NT2/D1 (cell line): Measurements from ENCODE around the gene HOXA4.

Experiments used
- DNase-seq: peaks from one replicate; pipeline ENCODE4 v3.0.0-alpha.2; 2011; ENCODE audit warnings: low read depth, low spot score
- H3K27me3 ChIP-seq: 2 replicates; pipeline ENCODE4 v1.6.0; 2011; ENCODE audit warnings: mild to moderate bottlenecking; ENCODE audit not compliant: insufficient read length, insufficient read depth
- H3K36me3 ChIP-seq: 2 replicates; pipeline ENCODE4 v1.6.1; 2011; ENCODE audit warnings: mild to moderate bottlenecking, low read length, mixed read lengths; ENCODE audit not compliant: insufficient read depth, insufficient read length
- H3K4me1 ChIP-seq: 2 replicates; pipeline ENCODE4 v1.5.1; 2011; ENCODE audit not compliant: insufficient read depth, insufficient read length
- H3K4me3 ChIP-seq: 2 replicates; pipeline ENCODE4 v1.5.1; 2011; ENCODE audit warnings: low read depth; ENCODE audit not compliant: insufficient read length
- H3K9ac ChIP-seq: 2 replicates; pipeline ENCODE4 v1.6.0; 2011; ENCODE audit warnings: low read depth; ENCODE audit not compliant: insufficient read length
- H3K9me3 ChIP-seq: 2 replicates; pipeline ENCODE4 v1.5.1; 2011; ENCODE audit warnings: mild to moderate bottlenecking, low read length; ENCODE audit not compliant: insufficient read depth
- SUZ12 ChIP-seq: IDR thresholded peaks from 2 replicates; pipeline ENCODE4 v1.6.1; 2011; ENCODE audit not compliant: insufficient read length, insufficient read depth; ENCODE audit errors: extremely low read depth
- YY1 ChIP-seq: IDR thresholded peaks from 2 replicates; pipeline ENCODE4 v1.6.1; 2011; ENCODE audit not compliant: insufficient read length, insufficient read depth
- ZNF274 ChIP-seq: IDR thresholded peaks from 2 replicates; pipeline ENCODE4 v1.6.1; 2011; ENCODE audit warnings: mild to moderate bottlenecking, low read depth, low read length

HOXA4 gene

GRCh38 chr7:27171637-27172314 lies 41.2 kb upstream of the HOXA4 start:
- TF ChIP-seq ZNF274 (no peak), SUZ12 (peak; percentile 97), YY1 (no peak)
- Histone ChIP-seq H3K36me3 (no peaks in the 10 kb centered on the region), H3K27me3 (peaks cover 100% of the 10 kb centered on the region), H3K9me3 (no peaks in the 10 kb centered on the region), H3K4me3 (no peak overlapping the region), H3K4me1 (peaks cover 17% of the 10 kb centered on the region), H3K9ac (no peak overlapping the region)
- no peak for DNase-seq

GRCh38 chr7:27171325-27171636 lies 40.7 kb upstream of the HOXA4 start:
- no peaks in the 10 kb centered on the region for H3K9me3 ChIP-seq
- TF ChIP-seq YY1 = no peak
- TF ChIP-seq SUZ12 = no peak
- no peak for TF ChIP-seq ZNF274
- no peak for DNase-seq
- H3K4me1 ChIP-seq = peaks cover 18% of the 10 kb centered on the region
- no peaks in the 10 kb centered on the region for H3K36me3 ChIP-seq
- peaks cover 100% of the 10 kb centered on the region for H3K27me3 ChIP-seq
- no peak overlapping the region for H3K9ac ChIP-seq
- H3K4me3 ChIP-seq = no peak overlapping the region

- Histone ChIP-seq H3K4me3 (no peak overlapping the region), H3K9ac (no peak overlapping the region), H3K9me3 (no peaks in the 10 kb centered on the region), H3K27me3 (peaks cover 100% of the 10 kb centered on the region), H3K4me1 (peaks cover 21% of the 10 kb centered on the region), H3K36me3 (no peaks in the 10 kb centered on the region)
- no peak for DNase-seq
- TF ChIP-seq SUZ12 (no peak), YY1 (no peak), ZNF274 (no peak)
These were observed 40.1 kb upstream of the HOXA4 start for GRCh38 chr7:27170426-27171324.

GRCh38 chr7:27169658-27170425 lies 39.3 kb upstream of the HOXA4 start:
- Histone ChIP-seq H3K36me3 (no peaks in the 10 kb centered on the region), H3K4me1 (peaks cover 22% of the 10 kb centered on the region), H3K27me3 (peaks cover 100% of the 10 kb centered on the region), H3K4me3 (peak overlapping the region; percentile 18), H3K9ac (no peak overlapping the region), H3K9me3 (no peaks in the 10 kb centered on the region)
- DNase-seq = no peak
- TF ChIP-seq YY1 = no peak
- peak; percentile 81 for TF ChIP-seq SUZ12

GRCh38 chr7:27168265-27168947 lies 37.8 kb upstream of the HOXA4 start:
- H3K4me3 ChIP-seq = no peak overlapping the region
- TF ChIP-seq SUZ12 (peak; percentile 92), ZNF274 (no peak)
- H3K9me3 ChIP-seq = no peaks in the 10 kb centered on the region
- H3K36me3 ChIP-seq = no peaks in the 10 kb centered on the region
- peaks cover 26% of the 10 kb centered on the region for H3K4me1 ChIP-seq
- H3K27me3 ChIP-seq = peaks cover 100% of the 10 kb centered on the region
- no peak overlapping the region for H3K9ac ChIP-seq
- DNase-seq = no peak

- TF ChIP-seq YY1 (no peak), SUZ12 (no peak), ZNF274 (no peak)
- Histone ChIP-seq H3K27me3 (peaks cover 100% of the 10 kb centered on the region), H3K9ac (no peak overlapping the region), H3K4me1 (peaks cover 26% of the 10 kb centered on the region), H3K4me3 (no peak overlapping the region), H3K9me3 (no peaks in the 10 kb centered on the region), H3K36me3 (no peaks in the 10 kb centered on the region)
- DNase-seq = no peak
These were observed 37.3 kb upstream of the HOXA4 start for GRCh38 chr7:27167916-27168264.
